H9 (cell line): Measurements from ENCODE around the gene MED9. TPM values are rescaled to one million over a fixed set of nuclear protein-coding genes. Genes with fewer than 3 reads are reported as not detected.

Experiments used
- DNase-seq: peaks from one replicate; pipeline ENCODE4 v3.0.0-alpha.2; 2017
- H2AFZ ChIP-seq: one replicate; pipeline ENCODE4 v1.6.1; 2013; ENCODE audit warnings: mild to moderate bottlenecking, low read length, control low read depth, moderate library complexity
- H2AK5ac ChIP-seq: 2 replicates; pipeline ENCODE4 v1.6.1; 2013; ENCODE audit warnings: low read length, control low read depth, mixed read lengths; ENCODE audit not compliant: insufficient read length
- H2BK120ac ChIP-seq: one replicate; pipeline ENCODE4 v1.6.1; 2013; ENCODE audit warnings: low read depth, mild to moderate bottlenecking, low read length, control low read depth, inconsistent platforms; ENCODE audit not compliant: poor library complexity, severe bottlenecking
- H2BK12ac ChIP-seq: 2 replicates; pipeline ENCODE4 v1.6.1; 2013; ENCODE audit warnings: low read length, control low read depth, mixed read lengths, low read depth; ENCODE audit not compliant: insufficient read length
- H2BK15ac ChIP-seq: 2 replicates; pipeline ENCODE4 v1.6.1; 2013; ENCODE audit warnings: low read depth, low read length, control low read depth
- H2BK20ac ChIP-seq: one replicate; pipeline ENCODE4 v1.6.1; 2013; ENCODE audit warnings: low read depth, mild to moderate bottlenecking, low read length, control low read depth, inconsistent platforms; ENCODE audit not compliant: poor library complexity, severe bottlenecking
- H2BK5ac ChIP-seq: 2 replicates; pipeline ENCODE4 v1.6.1; 2013; ENCODE audit warnings: low read length, control low read depth, mixed read lengths; ENCODE audit not compliant: insufficient read length
- H3K14ac ChIP-seq: 2 replicates; pipeline ENCODE4 v1.6.1; 2013; ENCODE audit warnings: low read length, control low read depth; ENCODE audit not compliant: insufficient read depth
- H3K18ac ChIP-seq: 2 replicates; pipeline ENCODE4 v1.6.1; 2013; ENCODE audit warnings: low read depth, mild to moderate bottlenecking, mixed read lengths, low read length, control low read depth; ENCODE audit not compliant: insufficient read length
- H3K23ac ChIP-seq: 2 replicates; pipeline ENCODE4 v1.6.1; 2013; ENCODE audit warnings: low read length, control low read depth, mixed read lengths, low read depth; ENCODE audit not compliant: insufficient read length
- H3K23me2 ChIP-seq: 2 replicates; pipeline ENCODE4 v1.6.1; 2013; ENCODE audit warnings: low read depth, mild to moderate bottlenecking, mixed read lengths, low read length, control low read depth; ENCODE audit not compliant: insufficient read length, poor library complexity, severe bottlenecking
- H3K27ac ChIP-seq: 2 replicates; pipeline ENCODE4 v1.5.1; 2013; ENCODE audit warnings: low read length, control low read depth, mixed read lengths, low read depth; ENCODE audit not compliant: insufficient read length
- H3K27me3 ChIP-seq: 2 replicates; pipeline ENCODE4 v1.6.1; 2013; ENCODE audit warnings: low read length, control low read depth, inconsistent platforms; ENCODE audit not compliant: insufficient read depth
- H3K4ac ChIP-seq: 2 replicates; pipeline ENCODE4 v1.6.1; 2013; ENCODE audit warnings: low read depth, mild to moderate bottlenecking, control low read depth, inconsistent platforms, low read length, moderate library complexity
- H3K4me1 ChIP-seq: 2 replicates; pipeline ENCODE4 v1.6.1; 2013; ENCODE audit warnings: low read length, control low read depth, inconsistent platforms; ENCODE audit not compliant: insufficient read depth
- H3K4me2 ChIP-seq: 2 replicates; pipeline ENCODE4 v1.6.1; 2013; ENCODE audit warnings: low read length, control low read depth, mixed read lengths; ENCODE audit not compliant: insufficient read length, insufficient read depth
- H3K56ac ChIP-seq: 2 replicates; pipeline ENCODE4 v1.6.1; 2013; ENCODE audit warnings: low read depth, mild to moderate bottlenecking, mixed read lengths, low read length, control low read depth; ENCODE audit not compliant: insufficient read length
- H3K79me1 ChIP-seq: 2 replicates; pipeline ENCODE4 v1.6.1; 2013; ENCODE audit warnings: low read depth, mild to moderate bottlenecking, moderate library complexity, low read length, control low read depth, inconsistent platforms; ENCODE audit not compliant: insufficient read depth, poor library complexity, severe bottlenecking
- H3K79me2 ChIP-seq: 2 replicates; pipeline ENCODE4 v1.6.1; 2013; ENCODE audit warnings: low read length, control low read depth, inconsistent platforms; ENCODE audit not compliant: insufficient read depth
- H3K9ac ChIP-seq: 2 replicates; pipeline ENCODE4 v1.6.1; 2013; ENCODE audit warnings: low read length, control low read depth, mixed read lengths; ENCODE audit not compliant: insufficient read length; ENCODE audit errors: extremely low read depth
- H3K9me3 ChIP-seq: one replicate; pipeline ENCODE4 v1.6.1; 2013; ENCODE audit warnings: low read depth, low read length, inconsistent platforms; ENCODE audit not compliant: control insufficient read depth
- H3T11ph ChIP-seq: one replicate; pipeline ENCODE4 v1.6.1; 2013; ENCODE audit warnings: mild to moderate bottlenecking, low read length, control low read depth, inconsistent platforms
- H4K20me1 ChIP-seq: one replicate; pipeline ENCODE4 v1.6.1; 2013; ENCODE audit not compliant: control insufficient read depth, insufficient read length, insufficient read depth
- H4K5ac ChIP-seq: 2 replicates; pipeline ENCODE4 v1.6.1; 2013; ENCODE audit warnings: low read depth, mild to moderate bottlenecking, mixed read lengths, low read length, control low read depth; ENCODE audit not compliant: insufficient read length
- H4K8ac ChIP-seq: replicated peaks from 2 replicates; pipeline ENCODE4 v1.6.1; 2013; ENCODE audit warnings: low read length, control low read depth, mixed read lengths, low read depth; ENCODE audit not compliant: insufficient read length
- H4K91ac ChIP-seq: 2 replicates; pipeline ENCODE4 v1.6.1; 2013; ENCODE audit warnings: low read depth, mild to moderate bottlenecking, moderate library complexity, mixed read lengths, low read length, control low read depth; ENCODE audit not compliant: insufficient read length
- H3K27ac Mint-ChIP-seq, 3 experiments: 2 replicates in 2 of 3; 3 replicates in 1 of 3; pipeline ENCODE4 v1.8.0; 2020 to 2021; ENCODE audit warnings: mixed read lengths in 3 of 3, mild to moderate bottlenecking in 1 of 3, moderate library complexity in 1 of 3
- H3K27me3 Mint-ChIP-seq: 2 replicates; pipeline ENCODE4 v1.8.0; 2021; ENCODE audit warnings: low read depth, mild to moderate bottlenecking, moderate library complexity, mixed read lengths
- H3K36me3 Mint-ChIP-seq, 3 experiments: 2 replicates in 2 of 3; 3 replicates in 1 of 3; pipeline ENCODE4 v1.8.0; 2020 to 2021; ENCODE audit warnings: low read depth in 3 of 3, mixed read lengths in 3 of 3; ENCODE audit not compliant: insufficient read depth in 1 of 3
- H3K4me1 Mint-ChIP-seq, 2 experiments: 2 replicates each; pipeline ENCODE4 v1.8.0; 2020; ENCODE audit warnings: mixed read lengths in 2 of 2
- H3K4me3 Mint-ChIP-seq, 2 experiments: 2 replicates in 1 of 2; 3 replicates in 1 of 2; pipeline ENCODE4 v1.8.0; 2020 to 2021; ENCODE audit warnings: mild to moderate bottlenecking in 2 of 2, mixed read lengths in 2 of 2, moderate library complexity in 1 of 2
- H3K9me3 Mint-ChIP-seq, 2 experiments: 2 replicates in 1 of 2; 3 replicates in 1 of 2; pipeline ENCODE4 v1.8.0; 2020; ENCODE audit warnings: mild to moderate bottlenecking in 2 of 2, mixed read lengths in 2 of 2, moderate library complexity in 1 of 2
- CTCF ChIP-seq: fragments of 200-600 bp; sonication (generic); conservative IDR thresholded peaks from 3 replicates; pipeline ENCODE4 v1.8.0; 2021; ENCODE audit warnings: antibody characterized with exemption, mild to moderate bottlenecking
- WGBS: extraction: QIAGEN DNeasy Blood & Tissue Kit; methylation state at CpG from one replicate; pipeline ENCODE4 v1.1.7; 2013; ENCODE audit warnings: missing lambda C conversion rate, low lambda C conversion rate, mixed read lengths; ENCODE audit not compliant: insufficient read length; ENCODE audit errors: extremely low coverage; 5-methylcytosine and 5-hydroxymethylcytosine counted together
- total RNA-seq: library from RNA; stranded (reverse); gene quantifications from 2 replicates; pipeline ENCODE4 v1.2.1, GENCODE V29; 2021

Gene MED9
- total RNA-seq, 1 experiment from 2014 or later = 20.0 TPM

- H3K4me1 Mint-ChIP-seq = peaks cover 10% of the 10 kb centered on the region in 2 experiments
- DNase-seq = no peak
- H3K4me2 ChIP-seq = no peak overlapping the region
- no peaks in the 10 kb centered on the region for H3K79me1 ChIP-seq
- H3K36me3 Mint-ChIP-seq = peaks cover 0 to 3% (median 0%) of the 10 kb centered on the region in 3 experiments; a peak in 1 of 7 replicates
- no peaks in the 10 kb centered on the region for H3K9me3 ChIP-seq
- H3K4ac ChIP-seq = no peak overlapping the region
- no peak overlapping the region for H3T11ph ChIP-seq
- H3K23me2 ChIP-seq = no peaks in the 10 kb centered on the region
- no peak overlapping the region for H4K8ac ChIP-seq
- no peak for TF ChIP-seq CTCF
- no peak overlapping the region for H3K4me3 Mint-ChIP-seq
- H3K27ac Mint-ChIP-seq = no peak overlapping the region; a peak in 2 of 7 replicates
- no peak overlapping the region for H2AFZ ChIP-seq
- H3K27me3 Mint-ChIP-seq = no peaks in the 10 kb centered on the region; the same call in 1 of the 2 replicates
- H3K23ac ChIP-seq = no peak overlapping the region
- H2BK12ac ChIP-seq = no peak overlapping the region
- no peak overlapping the region for H4K91ac ChIP-seq
- H3K56ac ChIP-seq = no peak overlapping the region
- no peak overlapping the region for H2BK15ac ChIP-seq
- no peak overlapping the region for H4K5ac ChIP-seq
- H3K27me3 ChIP-seq = no peaks in the 10 kb centered on the region
- H2BK120ac ChIP-seq = no peak overlapping the region
- H4K20me1 ChIP-seq = no peaks in the 10 kb centered on the region
- H2AK5ac ChIP-seq = no peak overlapping the region
- no peak overlapping the region for H3K27ac ChIP-seq
- no peak overlapping the region for H3K14ac ChIP-seq
- no peaks in the 10 kb centered on the region for H3K79me2 ChIP-seq
- no peak overlapping the region for H2BK5ac ChIP-seq
- no peak overlapping the region for H3K18ac ChIP-seq
- no peak overlapping the region for H3K9ac ChIP-seq
- no CpG with 5 or more reads among the region's 7 CpGs for WGBS
- H3K4me1 ChIP-seq = no peaks in the 10 kb centered on the region
- H3K9me3 Mint-ChIP-seq = no peaks in the 10 kb centered on the region
- no peak overlapping the region for H2BK20ac ChIP-seq
These were observed 59.2 kb downstream of the MED9 start for GRCh38 chr17:17535957-17536356.
